ENCODE results near the gene VASN. TPM values are rescaled to one million over a fixed set of nuclear protein-coding genes. Genes with fewer than 3 reads are reported as not detected.

VASN gene
- total RNA-seq, 3 donors from 2014 or later = 14.8 to 28.5 (median 16.1) TPM

DNA sequence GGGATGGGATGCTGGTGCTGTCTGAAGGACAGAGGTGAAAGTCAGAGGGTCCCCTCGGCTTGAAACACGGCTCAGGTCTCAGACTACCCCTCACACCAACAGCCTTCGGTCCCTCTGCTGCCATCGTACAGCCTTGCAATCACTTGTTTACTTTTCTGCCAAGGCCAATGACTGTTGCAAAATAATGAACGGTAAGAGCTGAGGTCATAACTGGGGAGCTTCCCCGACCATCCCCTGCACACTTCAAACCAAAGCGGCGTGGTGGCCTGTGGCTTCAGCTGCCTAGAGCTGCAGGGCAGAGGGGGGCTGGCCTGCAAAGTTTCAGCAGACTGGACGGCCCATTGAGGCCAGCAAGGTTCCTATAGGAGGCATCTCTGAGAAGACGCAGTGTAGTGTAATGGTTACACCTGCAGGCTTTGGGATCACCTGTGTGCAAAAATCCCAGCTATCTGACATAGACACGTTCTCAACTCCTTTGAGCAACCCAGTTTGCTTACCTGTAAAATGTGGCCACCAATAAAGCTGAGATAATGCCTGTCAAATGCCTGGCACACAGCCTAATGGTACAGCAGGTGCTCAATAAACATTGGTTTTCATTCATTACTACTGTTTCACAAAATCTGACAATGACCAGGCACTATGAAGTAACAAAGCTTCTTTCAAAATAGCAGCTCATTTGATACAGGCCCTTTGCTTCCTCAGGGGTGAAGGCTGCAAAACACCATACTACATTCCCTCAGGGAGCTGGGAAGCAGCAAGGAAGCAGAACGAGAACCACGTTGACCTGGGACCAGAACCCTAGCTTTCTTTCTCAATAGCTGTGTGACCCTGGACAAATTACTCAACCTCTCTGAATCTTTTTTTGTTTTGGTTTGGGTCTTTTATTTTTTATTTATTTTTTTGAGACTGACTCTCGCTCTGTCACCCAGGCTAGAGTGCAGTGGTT, 25.5 kb upstream of the VASN start:
- TF ChIP-seq POLR2AphosphoS5 (IDR thresholded peaks at IDR 0.05) (no peak), POLR2A (IDR thresholded peaks at IDR 0.05) (no peak)
- TF ChIP-seq, protein P1, sequence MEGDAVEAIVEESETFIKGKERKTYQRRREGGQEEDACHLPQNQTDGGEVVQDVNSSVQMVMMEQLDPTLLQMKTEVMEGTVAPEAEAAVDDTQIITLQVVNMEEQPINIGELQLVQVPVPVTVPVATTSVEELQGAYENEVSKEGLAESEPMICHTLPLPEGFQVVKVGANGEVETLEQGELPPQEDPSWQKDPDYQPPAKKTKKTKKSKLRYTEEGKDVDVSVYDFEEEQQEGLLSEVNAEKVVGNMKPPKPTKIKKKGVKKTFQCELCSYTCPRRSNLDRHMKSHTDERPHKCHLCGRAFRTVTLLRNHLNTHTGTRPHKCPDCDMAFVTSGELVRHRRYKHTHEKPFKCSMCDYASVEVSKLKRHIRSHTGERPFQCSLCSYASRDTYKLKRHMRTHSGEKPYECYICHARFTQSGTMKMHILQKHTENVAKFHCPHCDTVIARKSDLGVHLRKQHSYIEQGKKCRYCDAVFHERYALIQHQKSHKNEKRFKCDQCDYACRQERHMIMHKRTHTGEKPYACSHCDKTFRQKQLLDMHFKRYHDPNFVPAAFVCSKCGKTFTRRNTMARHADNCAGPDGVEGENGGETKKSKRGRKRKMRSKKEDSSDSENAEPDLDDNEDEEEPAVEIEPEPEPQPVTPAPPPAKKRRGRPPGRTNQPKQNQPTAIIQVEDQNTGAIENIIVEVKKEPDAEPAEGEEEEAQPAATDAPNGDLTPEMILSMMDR (IDR thresholded peaks at IDR 0.05) = no peak
- no peak for DNase-seq (ENCODE audit: low spot score in 2 of 2)
- no peaks in the 10 kb centered on the region for H3K9me3 ChIP-seq
- H3K4me3 ChIP-seq = no peak overlapping the region
- no peaks in the 10 kb centered on the region for H3K36me3 ChIP-seq
- intact Hi-C loops (cut with DNase I; ENCODE audit: low total_unique reads) = loop anchor here (10.0 kb wide), 1 partner anchor 561 kb away; no protein-coding TSS in a partner anchor
- H3K27ac ChIP-seq = no peak overlapping the region
- no peaks in the 10 kb centered on the region for H3K27me3 ChIP-seq
- H3K4me1 ChIP-seq = no peaks in the 10 kb centered on the region

- intact Hi-C loops (cut with DNase I; ENCODE audit: low total_unique reads) = loop anchor here (10.0 kb wide), 1 partner anchor 562 kb away; no protein-coding TSS in a partner anchor
- no peaks in the 10 kb centered on the region for H3K27me3 ChIP-seq
- no peak for DNase-seq (ENCODE audit: low spot score in 2 of 2)
- H3K36me3 ChIP-seq = no peaks in the 10 kb centered on the region
- no peak overlapping the region for H3K4me3 ChIP-seq
- H3K27ac ChIP-seq = peak overlapping the region in 1 of 2 donors; percentile 75
- H3K4me1 ChIP-seq = no peaks in the 10 kb centered on the region
- TF ChIP-seq POLR2A (IDR thresholded peaks at IDR 0.05) = no peak
- TF ChIP-seq POLR2AphosphoS5 (IDR thresholded peaks at IDR 0.05) = peak in 1 of 3 donors; percentile 24
- no peaks in the 10 kb centered on the region for H3K9me3 ChIP-seq
Measured at GRCh38 chr16:4347010-4347409, 24.6 kb upstream of the VASN start.

DNA sequence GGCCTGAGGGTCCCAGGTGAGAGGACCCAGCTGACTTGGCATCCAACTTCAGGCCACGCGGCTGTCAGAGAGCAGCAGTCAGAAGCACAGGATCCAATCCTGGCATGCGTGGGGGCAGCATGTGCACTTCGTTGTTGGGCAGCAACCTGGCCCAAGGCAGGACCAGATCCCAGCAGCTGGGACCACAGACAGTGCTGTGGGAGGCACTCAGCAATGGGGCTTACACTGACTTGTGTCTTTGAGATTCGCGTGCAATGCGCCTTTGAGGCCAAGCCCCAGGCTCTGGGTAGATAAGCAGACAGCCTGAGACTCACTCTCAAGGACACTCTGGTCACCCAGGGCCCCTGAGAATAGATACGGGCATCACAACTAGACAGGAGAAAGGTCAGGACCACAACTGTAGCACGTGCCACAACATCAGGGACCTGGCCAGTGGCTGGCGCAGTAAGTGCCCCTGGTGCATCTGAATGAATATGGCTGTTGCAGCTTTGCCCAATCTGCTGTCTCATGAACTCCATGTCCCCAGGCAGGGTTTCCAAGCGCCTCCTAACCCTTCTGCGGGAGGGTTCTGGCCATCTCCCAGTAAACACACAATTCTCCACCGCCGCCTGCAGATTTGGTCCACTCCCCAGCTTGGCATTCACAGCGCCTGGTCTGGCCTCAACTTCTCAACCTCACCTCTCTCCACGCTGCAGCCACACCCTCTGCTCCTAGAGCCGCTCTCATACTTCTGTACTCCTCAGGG, 23.7 kb upstream of the VASN start:
- Histone ChIP-seq H3K27ac (peak overlapping the region in 1 of 2 donors; percentile 75), H3K4me3 (no peak overlapping the region), H3K9me3 (no peaks in the 10 kb centered on the region), H3K27me3 (no peaks in the 10 kb centered on the region), H3K36me3 (no peaks in the 10 kb centered on the region), H3K4me1 (no peaks in the 10 kb centered on the region)
- no peak for DNase-seq (ENCODE audit: low spot score in 2 of 2)
- TF ChIP-seq POLR2A (IDR thresholded peaks at IDR 0.05) (no peak), POLR2AphosphoS5 (IDR thresholded peaks at IDR 0.05) (no peak)
- TF ChIP-seq, protein P1 (IDR thresholded peaks at IDR 0.05) = no peak
- intact Hi-C loops (cut with DNase I; ENCODE audit: low total_unique reads) = loop anchor here (10.0 kb wide), 1 partner anchor 563 kb away; no protein-coding TSS in a partner anchor

DNA sequence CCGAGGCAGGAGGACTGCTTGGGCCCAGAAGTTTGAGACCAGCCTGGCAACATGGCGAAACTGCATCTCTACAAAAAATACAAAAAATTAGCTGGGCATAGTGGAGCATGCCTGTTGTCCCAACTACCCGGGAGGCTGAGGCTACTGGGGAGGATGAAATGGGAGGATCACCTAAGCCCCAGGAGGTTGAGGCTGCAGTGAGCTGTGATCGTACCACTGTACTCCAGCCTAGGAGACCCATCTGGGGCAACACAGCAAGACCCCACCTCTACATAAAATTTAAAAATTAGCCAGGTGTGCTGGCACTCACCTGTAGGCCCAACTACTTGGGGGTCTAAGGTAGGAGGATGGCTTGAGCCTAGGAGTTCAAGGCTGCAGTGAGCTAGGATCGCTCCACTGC, 22.3 kb upstream of the VASN start:
- TF ChIP-seq, protein P1 (IDR thresholded peaks at IDR 0.05) = no peak
- TF ChIP-seq POLR2A (IDR thresholded peaks at IDR 0.05) (no peak), POLR2AphosphoS5 (IDR thresholded peaks at IDR 0.05) (no peak)
- Histone ChIP-seq H3K27ac (no peak overlapping the region), H3K9me3 (no peaks in the 10 kb centered on the region), H3K4me1 (no peaks in the 10 kb centered on the region), H3K36me3 (no peaks in the 10 kb centered on the region), H3K27me3 (no peaks in the 10 kb centered on the region), H3K4me3 (no peak overlapping the region)
- DNase-seq (ENCODE audit: low spot score in 2 of 2) = no peak
- intact Hi-C loops (cut with DNase I; ENCODE audit: low total_unique reads) = loop anchor here (10.0 kb wide), 1 partner anchor 565 kb away; no protein-coding TSS in a partner anchor

DNA sequence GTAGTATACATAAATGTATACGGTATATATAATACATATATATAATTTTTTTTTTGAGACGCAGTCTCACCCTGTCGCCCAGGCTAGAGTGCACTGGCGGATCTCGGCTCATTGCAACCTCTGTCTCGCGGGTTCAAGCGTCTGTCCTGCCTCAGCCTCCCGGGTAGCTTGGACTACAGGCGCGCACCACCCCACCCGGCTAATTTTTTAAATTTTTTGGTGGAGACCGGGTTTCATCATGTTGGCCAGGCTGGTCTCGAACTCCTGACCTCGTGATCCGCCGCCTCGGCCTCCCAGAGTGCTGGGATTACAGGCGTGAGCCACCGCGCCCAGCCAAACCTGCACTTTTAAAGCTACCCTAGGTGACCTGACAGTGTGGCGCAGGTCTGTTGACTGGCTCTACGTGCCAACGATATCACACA, 21.3 kb upstream of the VASN start:
- intact Hi-C loops (cut with DNase I; ENCODE audit: low total_unique reads) = no loop called here
- Histone ChIP-seq H3K27ac (peak overlapping the region; percentile 80 to 89), H3K27me3 (no peaks in the 10 kb centered on the region), H3K9me3 (no peaks in the 10 kb centered on the region), H3K4me3 (peak overlapping the region; percentile 75 to 95 (median 78)), H3K36me3 (no peaks in the 10 kb centered on the region), H3K4me1 (no peaks in the 10 kb centered on the region)
- DNase-seq (ENCODE audit: low spot score in 2 of 2) = no peak
- TF ChIP-seq POLR2A (IDR thresholded peaks at IDR 0.05) = no peak
- no peak for TF ChIP-seq POLR2AphosphoS5 (IDR thresholded peaks at IDR 0.05)
- TF ChIP-seq, protein P1 (IDR thresholded peaks at IDR 0.05) = no peak

Data from breast epithelium (tissue), 4 donors.